Stimulated activated CD4-positive, alpha-beta T cell treated with anti-CD3 and anti-CD28 coated beads, Interleukin-15, amount 100 ng/mL, for 1 hour (primary cell): Measurements from ENCODE around the gene AGBL1.
"Not testable (repeated sequence)": the region's sequence is repeated elsewhere in the genome, so short reads cannot be mapped to it uniquely, and the experiment has no call there.

ENCODE experiments used
- DNase-seq, 2 donors: peaks; one replicate each; pipeline ENCODE4 v3.0.0-alpha.2; 2020; ENCODE audit warnings: low read depth in 1 of 2, low spot score in 1 of 2

The AGBL1 gene

GRCh38 chr15:86850939-86851338 is 771.3 kb downstream of the AGBL1 start:
- DNase-seq: no peak

DNA sequence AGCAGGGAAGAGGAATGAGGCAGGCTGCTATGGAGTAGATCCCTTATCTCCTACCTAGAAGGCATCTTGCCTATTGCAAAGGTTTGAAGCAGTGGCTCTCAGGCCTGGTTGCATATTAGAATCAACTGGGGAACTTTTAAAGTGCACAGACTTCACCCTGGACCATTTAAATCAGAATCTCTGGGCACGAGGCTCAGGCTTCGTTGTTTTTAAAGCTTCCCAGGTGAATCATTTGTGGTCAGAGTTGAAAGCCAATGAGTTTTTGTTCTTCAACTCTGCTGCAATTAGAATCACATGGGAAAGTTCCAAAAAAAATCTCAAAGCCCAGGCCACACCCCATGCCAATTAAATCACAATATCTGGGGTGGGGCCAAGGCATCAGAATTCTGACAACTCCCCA is 773.1 kb downstream of the AGBL1 start:
- DNase-seq: no peak

GRCh38 chr15:86854176-86854575 is 774.5 kb downstream of the AGBL1 start:
- DNase-seq: no peak

GRCh38 chr15:86855307-86856291 is 775.9 kb downstream of the AGBL1 start:
- no peak for DNase-seq

DNA sequence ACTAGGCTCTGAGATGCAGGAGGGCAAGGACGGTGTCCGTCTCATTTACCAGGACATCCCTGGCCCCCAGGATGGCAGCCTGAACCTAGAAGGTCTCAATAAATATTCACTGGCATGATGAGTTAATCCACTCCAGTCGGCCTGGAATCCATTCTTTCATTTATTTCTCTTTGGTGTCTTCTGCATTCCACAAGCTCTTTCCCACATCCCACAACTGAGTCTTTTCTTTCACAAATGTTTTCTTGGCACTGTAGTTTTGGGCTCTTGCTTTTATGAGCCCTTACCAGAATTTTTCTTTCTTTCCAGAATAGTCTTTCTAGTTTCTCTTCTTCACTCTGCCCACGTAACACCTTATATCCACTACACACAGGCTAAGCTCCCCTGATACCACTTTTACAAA is 778.0 kb downstream of the AGBL1 start:
- no peak for DNase-seq

- DNase-seq: no peak
Measured at GRCh38 chr15:86863226-86863915, 783.7 kb downstream of the AGBL1 start.

- no peak for DNase-seq
Measured at GRCh38 chr15:86865920-86866319, 786.2 kb downstream of the AGBL1 start.

- DNase-seq: no peak
Measured at GRCh38 chr15:86870846-86871245, 791.2 kb downstream of the AGBL1 start.

GRCh38 chr15:86871964-86872363 is 792.3 kb downstream of the AGBL1 start:
- DNase-seq: no peak

DNA sequence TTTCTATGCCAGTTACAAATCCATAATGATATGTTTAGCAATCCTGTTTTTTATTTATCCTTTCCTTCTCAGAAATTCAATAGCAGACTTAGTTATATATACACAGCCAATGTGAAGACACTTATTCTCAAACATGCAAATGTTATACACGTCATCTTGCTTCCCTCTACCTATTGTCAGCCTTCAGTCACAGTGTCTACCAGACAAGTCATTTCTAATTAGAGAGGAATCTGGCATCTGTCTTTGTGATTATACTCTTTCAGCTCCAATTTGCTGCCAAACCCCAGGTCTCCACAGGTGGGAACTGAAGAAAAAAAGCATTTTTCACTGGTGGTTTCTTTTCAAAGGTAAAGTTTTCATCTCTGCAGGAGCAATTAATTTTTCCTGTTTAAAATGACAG is 793.1 kb downstream of the AGBL1 start:
- no peak for DNase-seq

DNA sequence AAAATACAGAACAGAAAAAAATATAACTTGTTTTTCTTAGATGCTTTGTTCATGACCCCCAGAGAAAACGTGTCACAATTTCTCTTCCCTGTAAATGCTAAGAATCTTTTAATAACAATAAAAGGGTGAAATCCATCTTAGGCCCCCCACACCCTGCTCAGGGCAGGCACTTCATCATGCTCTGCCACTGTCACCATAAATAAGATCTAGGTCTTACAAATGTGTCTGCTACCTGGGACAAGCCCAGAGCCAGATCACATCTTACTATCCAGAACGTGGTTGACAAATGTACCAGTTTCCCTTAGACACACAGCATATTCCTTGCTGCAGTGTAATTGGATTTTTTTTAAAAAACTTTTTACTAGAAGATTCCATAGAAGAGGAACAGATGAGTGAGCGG is 795.4 kb downstream of the AGBL1 start:
- DNase-seq: no peak

- no peak for DNase-seq
Measured at GRCh38 chr15:86876387-86876944, 796.8 kb downstream of the AGBL1 start.

- no peak for DNase-seq
Measured at GRCh38 chr15:86877171-86877631, 797.5 kb downstream of the AGBL1 start.

GRCh38 chr15:86878844-86879243 is 799.2 kb downstream of the AGBL1 start:
- DNase-seq: not testable (repeated sequence)

DNA sequence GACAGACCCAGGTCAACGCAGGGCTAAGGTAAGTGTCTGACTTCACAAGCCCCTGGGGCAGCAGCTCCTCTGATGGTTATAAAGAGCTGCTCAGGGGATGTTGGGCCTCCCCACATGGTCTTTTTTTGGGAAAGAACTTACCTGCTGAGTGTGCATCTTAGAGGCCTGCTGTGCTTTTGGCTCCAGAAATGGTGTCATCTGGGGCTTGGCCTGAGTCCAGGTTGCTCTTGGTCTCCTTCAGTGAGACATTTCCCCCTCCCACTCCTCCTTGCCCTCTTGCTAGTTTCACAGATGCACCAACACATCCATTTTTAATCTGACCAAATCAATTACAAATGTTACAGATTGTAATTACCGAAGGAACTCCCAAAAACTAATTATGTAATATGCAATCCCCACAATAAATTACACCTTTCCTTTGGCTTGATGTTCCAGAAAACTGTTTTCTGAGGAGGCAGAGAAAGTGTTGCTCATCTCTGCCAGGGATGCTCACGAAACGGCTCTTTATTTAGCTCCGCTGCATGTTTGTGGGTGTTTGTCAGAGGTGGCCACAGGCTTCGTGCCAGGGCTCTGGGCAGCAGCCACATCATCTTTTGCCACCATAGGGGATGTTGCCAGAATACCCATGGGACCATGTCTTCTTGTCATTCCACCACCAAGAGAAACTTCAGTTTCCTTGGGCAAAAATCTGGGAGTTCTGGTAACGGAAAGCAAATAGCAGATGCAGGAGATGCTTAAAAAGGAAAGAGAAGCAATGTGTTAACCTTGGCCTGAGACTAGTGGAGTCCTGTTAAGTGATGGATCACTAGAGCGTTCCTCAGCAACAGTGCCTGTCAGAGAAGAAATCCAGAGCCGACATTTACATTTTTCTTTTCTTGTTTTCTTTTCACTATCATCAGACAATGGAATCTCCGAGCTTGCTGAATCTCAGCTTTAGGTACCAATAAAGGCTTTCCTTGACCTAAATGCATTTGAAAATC is 799.9 kb downstream of the AGBL1 start:
- no peak for DNase-seq

- no peak for DNase-seq
Measured at GRCh38 chr15:86885616-86886015, 805.9 kb downstream of the AGBL1 start.

DNA sequence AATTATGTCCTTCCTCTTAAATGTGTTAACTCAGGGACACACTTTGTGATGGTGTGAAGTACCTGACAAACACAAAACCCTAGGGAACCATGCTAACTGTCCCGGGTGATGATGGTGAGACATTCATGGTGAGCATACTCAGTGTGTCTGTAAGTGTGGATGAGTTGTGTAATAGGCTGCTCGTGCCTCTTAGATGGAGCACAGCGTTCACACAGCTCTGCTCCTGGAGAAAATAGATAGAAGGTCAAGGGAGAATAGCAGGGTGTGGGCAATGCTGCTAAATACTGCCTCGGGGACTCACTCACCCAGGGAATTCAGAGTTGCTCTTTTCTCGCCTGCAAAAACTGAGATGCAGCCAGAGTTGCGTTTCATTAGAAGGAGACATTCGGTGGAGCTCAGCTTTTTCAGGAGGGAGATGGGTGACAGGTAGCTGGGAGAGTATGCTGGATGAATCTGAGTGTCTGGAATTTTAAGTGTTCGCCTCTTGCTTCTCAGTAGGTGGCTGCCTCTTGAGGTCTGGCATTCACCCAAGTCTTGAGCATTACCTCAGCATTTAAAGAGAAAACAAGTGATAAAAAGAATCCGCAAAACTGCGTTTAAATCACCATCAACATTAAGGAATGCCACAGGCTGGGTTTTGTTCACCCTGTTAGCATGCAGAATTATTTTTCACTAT is 813.2 kb downstream of the AGBL1 start:
- no peak for DNase-seq

- no peak for DNase-seq
Measured at GRCh38 chr15:86894269-86894668, 814.6 kb downstream of the AGBL1 start.

- DNase-seq: no peak
Measured at GRCh38 chr15:86903642-86904421, 824.2 kb downstream of the AGBL1 start.
